GM08714 (cell line): Measurements from ENCODE around the gene PHACTR1.

Experiments used
- H3K4me3 ChIP-seq: fragments of 200-500 bp; sonication (Bioruptor generic); 2 replicates; pipeline ENCODE4 v1.5.1; 2014; ENCODE audit warnings: mild to moderate bottlenecking, low read length, inconsistent platforms
- ZNF274 ChIP-seq: IDR thresholded peaks from 2 replicates; pipeline ENCODE4 v1.6.1; 2012; ENCODE audit warnings: mild to moderate bottlenecking, low read depth, low read length

The PHACTR1 gene

GRCh38 chr6:12909833-12910232 lies 193.3 kb downstream of the PHACTR1 start:
- TF ChIP-seq ZNF274: no peak
- no peak overlapping the region for H3K4me3 ChIP-seq

GRCh38 chr6:12911427-12911826 lies 194.9 kb downstream of the PHACTR1 start:
- no peak for TF ChIP-seq ZNF274
- no peak overlapping the region for H3K4me3 ChIP-seq

- no peak overlapping the region for H3K4me3 ChIP-seq
- no peak for TF ChIP-seq ZNF274
These were observed 196.6 kb downstream of the PHACTR1 start for GRCh38 chr6:12913201-12913600.

GRCh38 chr6:12916006-12916405 lies 199.4 kb downstream of the PHACTR1 start:
- H3K4me3 ChIP-seq: no peak overlapping the region
- TF ChIP-seq ZNF274: no peak

GRCh38 chr6:12916420-12917136 lies 200.0 kb downstream of the PHACTR1 start:
- no peak overlapping the region for H3K4me3 ChIP-seq
- no peak for TF ChIP-seq ZNF274

GRCh38 chr6:12921467-12921866 lies 204.9 kb downstream of the PHACTR1 start:
- no peak for TF ChIP-seq ZNF274
- no peak overlapping the region for H3K4me3 ChIP-seq

GRCh38 chr6:12923644-12924235 lies 207.2 kb downstream of the PHACTR1 start:
- TF ChIP-seq ZNF274: no peak
- H3K4me3 ChIP-seq: no peak overlapping the region

GRCh38 chr6:12924911-12925310 lies 208.3 kb downstream of the PHACTR1 start:
- H3K4me3 ChIP-seq: no peak overlapping the region
- TF ChIP-seq ZNF274: no peak

- TF ChIP-seq ZNF274: no peak
- H3K4me3 ChIP-seq: no peak overlapping the region
These were observed 211.2 kb downstream of the PHACTR1 start for GRCh38 chr6:12927746-12928145.

GRCh38 chr6:12929678-12930077 lies 213.1 kb downstream of the PHACTR1 start:
- no peak overlapping the region for H3K4me3 ChIP-seq
- TF ChIP-seq ZNF274: no peak

- TF ChIP-seq ZNF274: no peak
- H3K4me3 ChIP-seq: no peak overlapping the region
These were observed 215.1 kb downstream of the PHACTR1 start for GRCh38 chr6:12931639-12932038.

- no peak for TF ChIP-seq ZNF274
- H3K4me3 ChIP-seq: no peak overlapping the region
These were observed 219.1 kb downstream of the PHACTR1 start for GRCh38 chr6:12935637-12936036.

- no peak overlapping the region for H3K4me3 ChIP-seq
- no peak for TF ChIP-seq ZNF274
These were observed 221.4 kb downstream of the PHACTR1 start for GRCh38 chr6:12937971-12938370.

GRCh38 chr6:12939314-12939713 lies 222.7 kb downstream of the PHACTR1 start:
- no peak overlapping the region for H3K4me3 ChIP-seq
- no peak for TF ChIP-seq ZNF274

GRCh38 chr6:12941422-12941821 lies 224.9 kb downstream of the PHACTR1 start:
- no peak overlapping the region for H3K4me3 ChIP-seq
- TF ChIP-seq ZNF274: no peak
